Measurements from ENCODE around the gene KIR3DL3. TPM values are rescaled to one million over a fixed set of nuclear protein-coding genes. Genes with fewer than 3 reads are reported as not detected.
"Not testable (repeated sequence)": the region's sequence is repeated elsewhere in the genome, so short reads cannot be mapped to it uniquely, and the experiment has no call there.

The KIR3DL3 gene
- total RNA-seq, 2 experiments from 2014 or later = not detected

- Mint-ChIP-seq H3K27me3 (peaks cover 5% of the 10 kb centered on the region), H3K4me1 (ENCODE audit: low read depth) (no peaks in the 10 kb centered on the region), H3K36me3 (ENCODE audit: low read depth) (no peaks in the 10 kb centered on the region), H3K9me3 (peaks cover 4% of the 10 kb centered on the region), H3K4me3 (no peak overlapping the region), H3K27ac (no peak overlapping the region)
- ChIA-PET CTCF (no interaction called here), POLR2A (no interaction called here)
- intact Hi-C loops (cut with micrococcal nuclease) = no loop called here
- TF ChIP-seq CTCF (IDR thresholded peaks at IDR 0.05) = no peak
- ATAC-seq (no peak), DNase-seq (no peak)
Measured at GRCh38 chr19:54728167-54728566, 3.9 kb downstream of the KIR3DL3 start.

GRCh38 chr19:54729416-54730188, 5.4 kb downstream of the KIR3DL3 start:
- Mint-ChIP-seq H3K36me3 (ENCODE audit: low read depth) (no peaks in the 10 kb centered on the region), H3K9me3 (peaks cover 5% of the 10 kb centered on the region), H3K27ac (no peak overlapping the region), H3K4me1 (ENCODE audit: low read depth) (no peaks in the 10 kb centered on the region), H3K4me3 (no peak overlapping the region), H3K27me3 (peaks cover 5% of the 10 kb centered on the region)
- DNase-seq = no peak
- CTCF ChIA-PET = no interaction called here
- no peak for ATAC-seq
- POLR2A ChIA-PET = no interaction called here
- no peak for TF ChIP-seq CTCF (IDR thresholded peaks at IDR 0.05)
- intact Hi-C loops (cut with micrococcal nuclease) = no loop called here

- CTCF ChIA-PET = no interaction called here
- H3K9me3 Mint-ChIP-seq = peaks cover 5% of the 10 kb centered on the region
- no peaks in the 10 kb centered on the region for H3K4me1 Mint-ChIP-seq (ENCODE audit: low read depth)
- ATAC-seq (no peak), DNase-seq (no peak)
- no peaks in the 10 kb centered on the region for H3K36me3 Mint-ChIP-seq (ENCODE audit: low read depth)
- H3K27me3 Mint-ChIP-seq = peaks cover 5% of the 10 kb centered on the region
- H3K4me3 Mint-ChIP-seq = no peak overlapping the region
- no peak overlapping the region for H3K27ac Mint-ChIP-seq
- intact Hi-C loops (cut with micrococcal nuclease) = no loop called here
- TF ChIP-seq CTCF (IDR thresholded peaks at IDR 0.05) = no peak
- POLR2A ChIA-PET = no interaction called here
Measured at GRCh38 chr19:54731191-54731590, 6.9 kb downstream of the KIR3DL3 start.

GRCh38 chr19:54738306-54738705, 14.1 kb downstream of the KIR3DL3 start, which contains the start of gene KIR2DL3:
Gene KIR2DL3, plus strand, starts transcription at chr19:54738513. Its CDS starts 33 bp downstream, at chr19:54738546.
- POLR2A ChIA-PET; intact Hi-C loops (cut with micrococcal nuclease); H3K4me3 Mint-ChIP-seq; ATAC-seq; H3K27ac Mint-ChIP-seq; H3K36me3 Mint-ChIP-seq (ENCODE audit: low read depth); DNase-seq; CTCF ChIA-PET; H3K27me3 Mint-ChIP-seq; H3K9me3 Mint-ChIP-seq; H3K4me1 Mint-ChIP-seq (ENCODE audit: low read depth): not testable (repeated sequence)

- H3K27ac Mint-ChIP-seq = no peak overlapping the region
- POLR2A ChIA-PET = no interaction called here
- H3K36me3 Mint-ChIP-seq (ENCODE audit: low read depth) = no peaks in the 10 kb centered on the region
- H3K4me1 Mint-ChIP-seq (ENCODE audit: low read depth) = no peaks in the 10 kb centered on the region
- intact Hi-C loops (cut with micrococcal nuclease) = no loop called here
- ATAC-seq (no peak), DNase-seq (no peak)
- peaks cover 2% of the 10 kb centered on the region for H3K9me3 Mint-ChIP-seq
- CTCF ChIA-PET = no interaction called here
- no peaks in the 10 kb centered on the region for H3K27me3 Mint-ChIP-seq
- no peak for TF ChIP-seq CTCF (IDR thresholded peaks at IDR 0.05)
- no peak overlapping the region for H3K4me3 Mint-ChIP-seq
Measured at GRCh38 chr19:54738715-54739114, 14.5 kb downstream of the KIR3DL3 start.

Data from activated CD8-positive, alpha-beta T cell treated with anti-CD3 and anti-CD28 coated beads for 36 hours (primary cell).